GM18517 (cell line): ENCODE results near the gene SHANK3.
"Not testable (repeated sequence)": the region's sequence is repeated elsewhere in the genome, so short reads cannot be mapped to it uniquely, and the experiment has no call there.

Experiments
- ATAC-seq: cut with Tn5 transposase; IDR thresholded peaks from one replicate; pipeline ENCODE4 v1.9.1; 2021; ENCODE audit warnings: mild to moderate bottlenecking, moderate library complexity; ENCODE audit not compliant: unreplicated experiment

SHANK3 gene

DNA sequence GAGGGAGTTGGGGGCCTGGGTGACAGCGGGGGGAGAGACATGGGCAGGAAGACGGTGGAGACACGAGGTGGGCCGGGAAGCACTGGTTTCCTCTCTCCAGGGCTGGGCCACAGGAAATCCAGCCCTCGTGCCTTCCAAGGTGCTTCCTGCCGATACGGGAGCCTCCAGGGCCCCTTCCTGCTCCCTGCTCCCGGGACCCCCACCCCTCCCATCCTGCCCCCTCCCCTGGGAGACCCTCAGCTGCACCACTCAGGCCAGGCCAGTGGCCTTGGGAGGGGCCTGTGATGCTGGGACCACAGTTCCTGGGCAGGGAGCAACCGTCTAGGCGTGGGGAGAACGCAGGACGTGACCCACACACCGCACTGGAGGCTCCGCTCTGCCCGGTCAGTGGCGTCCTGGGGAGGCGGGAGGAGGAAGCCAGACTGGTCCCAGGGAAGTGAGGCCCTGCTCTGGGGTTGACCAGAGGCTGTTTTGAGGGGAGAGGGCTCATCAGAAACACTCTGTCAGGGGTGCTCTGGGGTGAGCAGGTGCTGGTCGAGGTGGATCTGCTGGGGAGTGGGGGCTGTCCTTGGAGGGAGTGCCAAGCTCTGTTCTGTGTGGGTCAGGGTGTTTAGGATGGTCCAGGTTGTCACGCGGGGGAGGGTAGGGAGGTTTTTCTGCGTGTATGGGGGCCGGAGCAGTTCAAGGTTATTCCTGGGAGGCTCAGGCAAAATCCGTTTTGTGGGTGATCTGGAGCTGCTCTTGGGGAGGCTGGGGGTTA is at the start of gene SHANK3:
SHANK3 (plus strand) TSS at position 353 of the 760 bp plus-strand sequence.
- ATAC-seq = no peak

DNA sequence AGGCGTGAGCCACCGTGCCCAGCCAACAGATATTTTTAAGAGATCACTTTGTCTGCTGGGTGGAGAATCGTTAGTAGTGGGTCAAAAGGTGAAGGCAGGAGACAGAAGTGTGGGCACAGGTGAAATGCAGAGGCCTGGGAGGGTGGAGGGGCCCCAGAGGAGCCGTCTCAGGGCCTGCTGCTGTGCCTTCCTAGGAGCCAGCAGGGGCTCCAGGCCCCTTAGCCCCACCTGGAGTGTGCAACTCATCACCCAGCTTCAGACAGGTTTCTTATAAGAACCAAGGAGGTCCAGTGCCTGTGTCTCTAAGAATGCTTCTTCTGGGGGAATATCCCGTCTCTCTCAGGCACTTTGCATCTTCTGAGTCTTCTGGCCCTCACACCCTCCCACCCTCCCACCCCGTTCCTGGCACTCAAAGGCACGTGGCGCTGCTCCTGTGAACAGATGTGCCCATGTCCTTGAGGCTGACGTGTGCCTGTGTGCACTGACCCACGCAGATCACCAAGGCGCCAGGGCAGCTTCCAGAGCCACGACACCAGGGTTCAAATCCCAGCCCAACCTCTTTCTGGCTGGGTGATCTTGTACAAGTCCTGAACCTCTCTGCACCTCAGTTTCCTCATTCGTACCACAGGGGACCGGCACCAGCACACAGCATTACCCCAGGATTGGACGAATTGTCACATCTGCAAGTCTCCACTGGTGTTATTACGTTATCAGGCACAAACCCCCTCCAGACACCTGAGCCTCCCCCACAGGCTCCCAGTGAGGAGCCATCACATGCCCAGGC is 48.1 kb upstream of the SHANK3 start:
- ATAC-seq = no peak

DNA sequence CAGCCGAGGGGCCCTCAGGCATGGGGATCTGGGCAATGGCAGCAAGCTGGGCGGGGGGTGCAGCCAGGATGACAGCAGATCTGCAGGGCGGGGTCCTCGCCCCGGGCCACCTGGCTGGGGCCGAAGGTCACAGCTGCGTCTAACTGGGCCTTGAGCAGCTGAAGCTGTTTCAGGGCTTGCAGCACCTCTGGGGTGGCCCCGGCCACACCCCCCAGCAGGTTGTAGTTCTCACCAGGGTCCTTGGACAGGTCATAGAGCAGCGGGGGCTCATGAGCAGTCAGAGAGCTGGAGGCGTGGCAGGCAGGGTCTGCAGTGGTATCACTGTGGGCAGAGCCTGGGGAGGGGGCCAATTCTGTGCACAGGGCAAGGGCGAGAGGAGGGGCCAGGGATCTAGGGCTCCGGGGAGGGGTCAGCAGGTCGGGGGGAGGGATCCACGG is 47.5 kb upstream of the SHANK3 start:
- ATAC-seq = no peak

DNA sequence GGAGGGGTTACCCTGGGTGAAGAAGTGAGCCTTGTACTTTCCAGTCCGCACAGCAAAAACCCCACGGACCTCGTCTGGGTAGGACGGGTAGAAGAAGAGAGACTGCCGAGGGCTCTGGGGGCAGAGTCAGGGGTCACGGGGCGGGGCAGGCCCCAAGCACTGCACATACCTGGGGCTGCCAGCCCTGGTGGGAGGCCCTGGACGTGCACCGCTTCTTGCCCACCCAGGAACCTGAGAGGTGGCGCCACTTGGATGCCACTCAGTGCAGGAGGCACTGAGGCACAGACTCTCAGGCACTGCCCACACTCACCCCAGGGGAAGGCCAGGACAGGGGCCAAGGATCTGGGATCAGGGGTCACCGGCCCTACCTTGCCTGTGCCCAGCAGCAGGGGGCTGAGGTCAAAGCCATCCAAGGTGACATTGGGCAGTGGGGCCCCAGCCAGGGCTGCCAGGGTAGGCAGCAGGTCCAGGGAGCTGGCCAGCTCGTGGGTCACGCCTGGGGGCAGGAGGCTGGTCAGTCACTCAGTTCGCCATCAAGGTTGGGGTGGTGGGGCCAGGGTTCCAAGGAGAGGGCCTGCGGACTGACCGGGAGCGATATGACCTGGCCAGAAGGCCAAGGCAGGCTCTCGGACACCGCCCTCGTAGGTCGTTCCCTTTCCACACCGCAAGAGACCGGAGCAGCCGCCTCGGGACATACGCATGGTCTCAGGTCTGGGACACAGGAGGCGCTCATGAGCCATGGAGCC is 46.9 kb upstream of the SHANK3 start:
- ATAC-seq = no peak

DNA sequence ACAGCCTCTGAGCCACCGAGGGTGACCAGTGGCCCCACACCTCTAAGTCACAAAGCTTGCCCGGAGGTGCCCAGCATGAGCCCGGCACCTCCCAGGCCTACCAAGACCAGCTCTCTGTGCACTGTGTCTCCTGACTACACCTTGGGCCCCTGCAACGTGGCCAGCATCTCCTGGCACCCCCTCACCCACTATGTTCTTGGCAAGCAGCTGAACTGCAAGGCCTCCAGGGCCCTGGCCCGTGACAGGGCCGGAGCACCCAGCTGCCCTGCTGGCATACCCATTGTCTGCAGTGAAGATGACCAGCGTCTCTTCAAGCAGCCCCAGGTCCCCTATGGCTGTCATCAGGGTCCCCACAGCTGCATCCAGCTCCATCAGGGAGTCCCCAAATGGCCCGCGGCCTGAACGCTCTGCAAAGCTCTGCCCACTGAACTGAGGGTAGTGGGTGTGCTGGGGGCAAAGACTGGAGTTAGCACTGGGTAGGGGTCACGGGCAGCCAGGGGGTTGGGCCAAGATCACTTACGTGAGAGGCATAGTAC is 46.2 kb upstream of the SHANK3 start:
- ATAC-seq = no peak

DNA sequence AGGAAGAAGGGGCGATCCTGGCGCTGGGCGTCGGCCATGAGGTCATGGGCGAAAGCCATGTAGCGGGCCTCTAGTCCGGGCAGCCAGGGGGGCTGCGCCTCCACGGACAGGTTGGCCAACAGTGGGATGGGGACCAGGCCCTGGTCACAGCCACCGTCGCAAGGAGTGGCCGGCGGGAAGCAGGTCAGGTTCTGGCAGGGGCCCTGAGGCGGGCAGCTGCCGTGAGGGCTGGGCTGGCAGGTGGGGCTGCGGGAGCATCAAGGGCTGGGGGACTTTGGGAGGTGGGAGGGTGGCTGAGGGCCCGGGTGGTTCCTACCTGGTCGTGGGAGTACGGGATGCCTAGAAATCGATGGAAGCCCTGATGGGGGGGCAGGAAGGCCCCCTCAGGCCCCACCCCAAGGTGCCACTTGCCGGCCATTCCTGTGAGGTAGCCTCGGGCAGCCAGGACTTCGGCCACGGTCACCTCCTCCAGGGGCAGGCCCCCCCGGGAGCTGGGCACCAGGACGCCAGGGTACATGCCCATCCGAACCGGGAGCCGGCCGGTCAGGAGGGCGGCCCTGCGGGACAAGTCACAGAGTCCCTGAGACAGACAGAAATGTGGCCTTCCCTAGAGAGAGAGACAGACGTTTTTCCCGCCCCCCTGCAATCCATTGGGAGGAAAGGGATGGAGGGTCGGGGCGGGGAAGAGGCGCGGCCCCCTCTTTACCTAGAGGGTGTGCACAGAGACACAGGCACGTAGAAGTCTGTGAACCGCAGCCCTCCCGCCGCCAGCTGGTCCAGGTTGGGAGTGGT is 45.6 kb upstream of the SHANK3 start:
- ATAC-seq = no peak

DNA sequence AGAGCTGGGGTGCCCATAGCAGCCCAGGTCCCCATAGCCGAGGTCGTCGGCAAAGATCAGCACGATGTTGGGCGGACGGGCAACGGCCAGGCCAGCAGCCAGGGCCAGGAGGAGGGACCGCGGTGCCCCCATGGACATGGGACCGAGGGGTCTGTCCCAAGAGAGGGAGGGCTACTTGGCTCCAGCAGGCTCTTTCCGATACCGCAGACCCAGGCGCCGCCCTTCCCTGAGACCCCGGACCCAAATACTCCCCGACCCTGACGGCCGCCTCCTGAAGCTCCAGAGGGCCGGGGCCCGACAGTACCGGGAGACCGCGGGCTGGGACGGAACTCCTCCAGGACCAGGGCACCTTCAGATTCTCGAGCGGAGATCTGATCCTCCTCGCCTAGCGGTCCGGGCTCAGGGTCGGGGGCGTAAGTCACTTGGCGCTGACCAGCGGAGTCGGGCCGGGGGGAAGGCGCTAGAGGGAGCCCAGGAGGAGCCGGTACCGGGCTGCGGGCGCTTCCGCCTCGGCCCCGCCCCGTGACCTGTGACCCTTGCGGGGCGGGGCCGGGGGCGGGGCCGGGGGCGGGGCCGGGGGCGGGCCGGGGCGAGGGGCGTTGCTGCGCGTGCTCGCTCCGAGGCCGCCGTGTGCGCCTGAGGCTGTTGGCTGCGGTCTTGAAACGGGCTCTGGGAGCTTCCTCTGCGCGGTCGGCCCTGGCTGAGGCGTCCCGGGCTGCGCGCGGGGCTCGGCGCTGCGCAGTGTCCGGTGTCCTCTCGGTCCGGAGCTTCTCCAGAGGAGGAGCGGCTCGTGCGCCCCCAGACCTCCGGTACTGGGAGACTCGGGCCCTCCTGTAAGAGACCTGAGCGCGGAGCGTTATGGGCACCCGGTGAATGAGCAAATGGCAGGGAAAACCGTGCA is 44.7 kb upstream of the SHANK3 start, which contains the start of gene ARSA:
ARSA (minus strand) TSS at position 511 of the 901 bp plus-strand sequence; CDS start at position 138, 373 bp downstream.
- peak; percentile 58 for ATAC-seq

DNA sequence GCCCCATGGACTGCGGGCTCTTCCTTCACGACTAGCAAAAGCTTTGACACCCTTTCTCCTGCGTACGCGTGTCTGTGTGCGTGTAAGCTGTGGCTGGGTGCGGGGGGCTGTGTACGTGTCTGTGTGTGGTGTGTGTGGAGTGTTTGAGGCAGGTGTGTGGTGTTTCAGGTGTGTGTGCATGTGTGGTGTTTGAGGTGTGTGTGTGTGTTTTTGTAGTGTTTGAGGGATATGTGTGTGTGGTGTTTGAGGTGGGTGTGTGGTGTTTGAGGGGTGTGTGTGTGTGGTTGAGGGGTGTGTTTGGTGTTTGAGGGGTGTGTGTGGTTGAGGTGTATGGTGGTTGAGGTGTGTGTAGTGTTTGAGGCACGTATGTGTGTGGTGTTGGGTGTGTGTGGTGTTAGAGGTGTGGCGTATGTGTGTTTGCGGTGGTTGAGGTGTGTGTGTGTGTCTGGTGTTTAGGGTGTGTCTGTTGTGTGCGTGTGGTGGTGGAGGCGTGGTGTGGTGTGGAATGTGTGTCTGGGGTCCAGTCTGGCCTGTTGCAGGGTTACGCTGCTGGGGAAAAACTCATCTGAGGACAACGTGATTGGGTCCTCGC is 44.0 kb upstream of the SHANK3 start:
- ATAC-seq = no peak

DNA sequence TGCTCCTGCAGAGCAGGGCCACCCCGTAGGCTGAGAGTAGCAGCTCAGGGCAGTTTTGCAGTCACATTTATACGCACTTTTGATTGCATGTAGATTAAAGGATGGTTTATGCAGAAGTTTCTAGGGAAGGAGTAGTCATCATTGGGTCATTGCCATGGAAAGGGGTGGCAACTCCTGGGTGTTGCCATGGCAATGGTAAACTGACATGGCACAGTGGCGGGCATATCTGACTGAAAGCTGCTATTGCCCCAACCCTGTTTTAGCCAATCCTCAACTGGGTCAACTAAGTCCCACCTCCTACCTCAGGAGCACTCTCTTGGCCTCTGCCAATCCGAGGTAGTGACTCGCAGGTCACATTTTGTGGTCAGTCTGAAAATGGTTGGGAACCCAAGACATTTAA is 42.2 kb upstream of the SHANK3 start:
- ATAC-seq = no peak

DNA sequence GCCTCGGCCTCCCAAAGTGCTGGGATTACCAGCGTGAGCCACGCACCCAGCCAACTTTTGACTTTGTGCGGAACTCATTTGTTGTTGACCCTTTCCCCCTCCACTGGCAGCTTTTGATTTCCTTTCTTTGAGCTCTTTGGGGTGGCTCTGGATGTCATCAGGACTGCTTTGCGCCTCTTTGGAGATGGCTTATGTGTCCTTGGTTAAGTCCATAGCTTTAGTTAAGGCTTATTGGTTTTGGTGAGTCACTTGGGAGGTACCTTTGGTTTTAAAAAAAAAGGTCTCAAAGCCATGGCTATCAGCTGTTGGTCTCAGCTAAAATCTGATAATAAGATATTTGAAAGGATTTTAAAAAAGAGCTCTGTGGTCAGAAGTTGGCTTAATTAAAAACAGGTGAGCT is 39.5 kb upstream of the SHANK3 start:
- no peak for ATAC-seq

DNA sequence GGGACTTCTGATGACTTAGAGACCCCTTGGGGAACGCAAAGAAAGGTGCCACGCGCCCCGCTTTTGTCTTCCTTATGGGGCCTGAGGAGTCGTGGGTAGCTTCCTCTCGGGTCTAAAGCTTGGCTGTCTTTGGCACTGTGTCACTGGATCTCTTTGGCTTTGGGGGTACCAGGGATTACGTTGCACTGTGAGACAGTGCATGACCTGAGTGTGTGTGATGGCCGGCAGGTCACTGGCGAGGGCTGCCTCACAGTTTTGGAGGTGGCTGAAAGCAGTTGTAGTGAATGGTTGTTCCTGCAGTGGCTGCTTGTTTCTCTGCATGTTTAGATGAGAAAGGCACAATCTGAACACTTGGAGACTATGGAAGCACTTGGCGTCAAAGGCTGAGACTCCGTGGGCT is 38.9 kb upstream of the SHANK3 start:
- ATAC-seq = no peak

DNA sequence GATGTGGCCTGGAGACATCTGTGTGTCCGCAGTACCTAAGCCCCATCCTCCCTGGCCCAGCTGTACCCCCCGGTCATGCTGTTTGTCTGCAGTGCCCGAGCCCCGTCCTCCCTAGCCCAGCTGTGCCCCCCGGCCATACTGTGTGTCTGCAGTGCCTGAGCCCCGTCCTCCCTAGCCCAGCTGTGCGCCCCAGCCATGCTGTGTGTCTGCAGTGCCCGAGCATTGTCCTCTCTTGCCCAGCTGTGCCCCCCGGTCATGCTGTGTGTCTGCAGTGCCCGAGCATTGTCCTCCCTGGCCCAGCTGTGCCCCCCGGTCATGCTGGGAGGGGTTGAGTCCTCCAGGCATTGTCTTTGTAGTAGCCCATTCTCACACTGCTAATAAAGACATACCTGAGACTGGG is 37.0 kb upstream of the SHANK3 start:
- no peak for ATAC-seq

DNA sequence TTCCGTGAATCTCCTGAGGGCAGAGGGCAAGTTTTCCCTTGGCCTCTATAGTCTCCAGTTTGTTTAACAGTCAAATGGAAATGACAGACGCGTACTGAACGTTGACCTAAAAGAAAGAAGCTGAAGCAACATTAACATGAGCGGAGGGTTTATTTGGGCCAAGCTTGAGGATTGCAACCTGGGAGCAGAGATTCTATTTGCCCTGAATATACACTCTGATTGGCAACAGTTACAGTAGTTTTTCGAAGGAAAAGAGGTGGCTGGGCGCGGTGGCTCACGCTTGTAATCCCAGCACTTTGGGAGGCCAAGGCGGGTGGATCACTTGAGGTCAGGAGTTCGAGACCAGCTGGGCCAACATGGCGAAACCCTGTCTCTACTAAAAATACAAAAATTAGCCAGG is 32.3 kb upstream of the SHANK3 start:
- not testable (repeated sequence) for ATAC-seq

DNA sequence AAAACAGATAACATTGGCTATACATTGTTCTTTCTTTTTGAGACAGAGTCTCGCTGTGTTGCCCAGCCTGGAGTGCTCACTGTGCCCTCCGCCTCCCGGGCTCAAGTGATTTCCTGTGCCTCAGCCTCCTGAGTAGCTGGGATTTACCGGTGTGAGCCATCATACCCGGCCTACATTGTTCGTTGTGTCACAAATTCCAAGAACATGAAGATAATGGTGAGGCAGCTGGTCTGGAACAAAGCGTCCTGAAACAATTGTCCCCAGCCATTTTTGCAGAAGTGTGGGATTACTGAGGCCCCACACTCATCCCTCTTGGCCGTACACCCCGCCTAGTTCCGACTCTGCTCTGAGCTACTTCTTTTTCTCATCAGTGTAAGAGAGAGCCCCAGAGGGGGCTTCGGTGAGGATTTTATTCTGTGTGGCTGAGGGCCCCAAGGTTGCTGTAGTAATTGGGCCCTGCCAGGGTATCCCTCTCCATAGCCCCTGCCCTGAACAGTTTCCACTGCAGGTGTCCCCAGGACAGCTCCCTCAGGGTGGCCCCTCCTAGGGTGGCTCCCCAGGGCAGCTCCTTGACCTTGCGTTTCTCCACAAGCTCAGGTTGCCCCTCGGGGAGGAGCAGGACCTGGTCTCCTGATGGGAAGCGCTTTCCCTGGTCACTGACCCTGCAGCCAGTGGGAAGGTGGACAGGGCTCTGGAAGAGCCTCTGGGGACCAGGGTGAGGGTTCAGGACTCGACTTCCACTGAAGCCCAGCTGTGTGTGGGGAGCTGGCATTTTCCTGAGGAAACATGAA is 31.6 kb upstream of the SHANK3 start:
- ATAC-seq = no peak

DNA sequence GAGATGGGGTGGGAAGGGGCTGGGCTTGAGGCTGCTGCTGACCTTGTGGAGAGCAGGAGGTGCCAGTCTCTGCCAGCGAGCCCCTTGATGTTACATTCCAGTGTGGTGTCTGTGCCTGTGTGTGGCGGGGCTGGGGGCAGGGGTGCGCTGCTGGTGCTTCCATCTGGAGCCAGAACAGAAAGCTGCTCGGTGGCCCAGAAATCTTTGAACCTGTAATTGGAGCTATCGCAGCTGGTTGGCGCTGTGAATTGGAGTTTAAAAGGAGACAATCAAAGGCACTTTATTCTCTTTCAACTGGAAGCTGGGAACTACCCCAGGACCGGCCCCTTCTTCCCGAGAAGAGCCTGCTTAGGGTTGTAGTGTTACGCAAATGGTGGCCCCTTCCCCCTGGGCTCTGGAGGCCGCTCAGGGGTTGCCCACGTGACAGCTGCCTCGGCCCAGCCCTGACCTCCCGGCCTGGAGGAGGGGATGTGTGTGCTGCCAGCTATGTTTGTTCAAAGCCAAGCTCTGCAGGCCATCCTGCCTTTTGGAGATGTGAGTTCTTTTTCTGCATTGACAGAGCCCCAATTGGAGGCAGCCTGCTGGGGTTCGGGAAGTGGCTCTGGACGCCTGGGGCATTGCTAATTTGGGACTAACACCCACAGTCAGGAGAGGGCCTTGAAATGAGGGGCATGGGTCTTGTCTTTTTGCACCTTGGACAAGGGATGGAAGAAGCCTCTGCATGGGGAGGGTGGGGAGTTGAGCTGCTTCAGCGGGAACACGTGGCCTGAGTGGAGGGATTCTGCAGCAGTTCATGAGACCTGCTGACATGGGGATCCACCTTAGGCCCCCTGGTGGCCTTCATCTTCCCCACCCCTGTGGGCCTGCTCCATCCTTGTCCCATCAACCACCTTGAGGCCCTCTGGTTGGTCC is 30.7 kb upstream of the SHANK3 start:
- no peak for ATAC-seq

DNA sequence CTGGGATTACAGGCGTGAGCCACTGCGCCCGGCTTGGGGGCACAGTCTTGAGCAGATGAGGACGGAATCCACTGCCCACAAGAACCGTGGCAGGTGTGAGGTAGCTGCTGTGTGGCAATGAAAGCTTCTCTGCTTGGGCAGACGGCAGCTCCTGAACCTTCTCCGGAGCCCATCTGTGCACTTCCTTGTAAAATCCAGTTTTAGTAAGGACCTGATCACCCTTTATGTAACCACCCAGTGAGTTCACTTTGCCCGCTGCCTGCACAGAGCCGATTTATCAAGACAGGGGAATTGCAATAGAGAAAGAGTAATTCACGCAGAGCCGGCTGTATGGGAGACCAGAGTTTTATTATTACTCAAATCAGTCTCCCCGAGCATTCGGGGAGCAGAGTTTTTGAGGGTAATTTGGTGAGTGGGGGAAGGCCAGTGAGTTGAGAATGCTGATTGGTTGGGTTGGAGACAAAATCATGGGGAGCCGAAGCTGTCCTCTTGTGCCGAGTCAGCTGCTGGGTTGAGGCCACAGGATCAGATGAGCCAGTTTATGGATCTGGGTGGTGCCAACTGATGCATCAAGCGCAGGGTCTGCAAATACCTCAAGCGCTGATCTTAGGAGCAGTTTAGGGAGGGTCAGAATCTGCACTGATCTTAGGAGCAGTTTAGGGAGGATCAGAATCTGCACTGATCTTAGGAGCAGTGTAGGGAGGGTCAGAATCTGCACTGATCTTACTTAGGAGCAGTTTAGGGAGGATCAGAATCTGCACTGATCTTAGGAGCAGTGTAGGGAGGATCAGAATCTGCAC is 29.4 kb upstream of the SHANK3 start:
- ATAC-seq = not testable (repeated sequence)

DNA sequence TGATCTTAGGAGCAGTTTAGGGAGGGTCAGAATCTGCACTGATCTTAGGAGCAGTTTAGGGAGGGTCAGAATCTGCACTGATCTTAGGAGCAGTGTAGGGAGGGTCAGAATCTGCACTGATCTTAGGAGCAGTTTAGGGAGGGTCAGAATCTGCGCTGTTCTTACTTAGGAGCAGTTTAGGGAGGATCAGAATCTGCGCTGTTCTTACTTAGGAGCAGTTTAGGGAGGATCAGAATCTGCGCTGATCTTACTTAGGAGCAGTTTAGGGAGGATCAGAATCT is 28.9 kb upstream of the SHANK3 start:
- not testable (repeated sequence) for ATAC-seq
